K562 (cell line): Measurements from ENCODE around the gene PLAAT4. TPM values are rescaled to one million over a fixed set of nuclear protein-coding genes. Genes with fewer than 3 reads are reported as not detected.
A peak's percentile ranks its signal among the peaks of the same experiment; 100 is the strongest.

Experiments
- BDP1 ChIP-seq: IDR thresholded peaks from 3 replicates; pipeline ENCODE4 v1.6.1; 2011; ENCODE audit not compliant: insufficient read length, insufficient read depth
- CHD1 ChIP-seq: fragments of 200-600 bp; sonication (generic); IDR thresholded peaks from one replicate; pipeline ENCODE4 v1.6.1; 2012; ENCODE audit warnings: mild to moderate bottlenecking, moderate library complexity, low read length, inconsistent platforms
- CSDE1 ChIP-seq, 2 experiments: fragments of 450-650 bp; IDR thresholded peaks; 2 replicates each; pipeline ENCODE4 v1.6.1; 2016; ENCODE audit warnings: mild to moderate bottlenecking in 1 of 2
- DDX20 ChIP-seq: fragments of 450-650 bp; IDR thresholded peaks from 2 replicates; pipeline ENCODE4 v1.6.1; 2016; ENCODE audit warnings: missing genetic modification characterization, low read depth, mild to moderate bottlenecking, missing compliant biosample characterization, moderate library complexity
- ETV1 ChIP-seq: fragments of 450-650 bp; conservative IDR thresholded peaks from 2 replicates; pipeline ENCODE4 v1.6.1; 2016; ENCODE audit warnings: missing genetic modification characterization, control low read depth, low read depth, missing compliant biosample characterization
- GABPA ChIP-seq: fragments of 200-800 bp; sonication (Bioruptor generic); conservative IDR thresholded peaks from 2 replicates; pipeline ENCODE4 v1.6.1; 2016; ENCODE audit warnings: low read depth, missing genetic modification characterization, missing compliant biosample characterization
- GABPB1 ChIP-seq: sonication (generic); formaldehyde crosslinking; IDR thresholded peaks from 2 replicates; pipeline ENCODE4 v1.8.0; 2022; ENCODE audit warnings: mild to moderate bottlenecking, missing genetic modification reagents
- GTF2E2 ChIP-seq: fragments of 200-800 bp; sonication (Bioruptor generic); IDR thresholded peaks from 2 replicates; pipeline ENCODE4 v1.6.1; 2016; ENCODE audit warnings: missing genetic modification characterization, missing compliant biosample characterization
- HDAC1 ChIP-seq, 2 experiments: fragments of 450-650 bp; IDR thresholded peaks; 2 replicates each; pipeline ENCODE4 v1.6.1; 2016 to 2017; ENCODE audit warnings: inconsistent platforms in 1 of 2, mild to moderate bottlenecking in 1 of 2, moderate library complexity in 1 of 2
- KAT8 ChIP-seq: fragments of 450-650 bp; IDR thresholded peaks from 2 replicates; pipeline ENCODE4 v1.6.1; 2016; ENCODE audit warnings: low read depth, mild to moderate bottlenecking
- PHF21A ChIP-seq: fragments of 450-650 bp; IDR thresholded peaks from 2 replicates; pipeline ENCODE4 v1.6.1; 2017; ENCODE audit warnings: low read depth, borderline replicate concordance
- TCF7L2 ChIP-seq: fragments of 150-350 bp; IDR thresholded peaks from 2 replicates; pipeline ENCODE4 v1.6.1; 2016; ENCODE audit warnings: low read depth, mild to moderate bottlenecking, low read length, moderate library complexity
- U2AF2 ChIP-seq: fragments of 200-400 bp; formaldehyde crosslinking; optimal IDR thresholded peaks from 2 replicates; pipeline ENCODE3; 2017; ENCODE audit warnings: low read depth, mild to moderate bottlenecking, low read length
- ZKSCAN1 ChIP-seq: fragments of 150-350 bp; IDR thresholded peaks from 2 replicates; pipeline ENCODE4 v1.6.1; 2016; ENCODE audit warnings: low read depth, low read length
- ZNF146 ChIP-seq: IDR thresholded peaks from one replicate; pipeline ENCODE4 v1.6.1; 2018; ENCODE audit warnings: missing compliant biosample characterization; ENCODE audit not compliant: unreplicated experiment
- ZNF324 ChIP-seq: fragments of 250-450 bp; sonication (Bioruptor Pico); IDR thresholded peaks from 2 replicates; pipeline ENCODE4 v1.4.0; 2020; ENCODE audit warnings: mild to moderate bottlenecking
- ZZZ3 ChIP-seq: fragments of 450-650 bp; IDR thresholded peaks from 2 replicates; pipeline ENCODE4 v1.6.1; 2016; ENCODE audit warnings: antibody characterized with exemption, mild to moderate bottlenecking, moderate library complexity
- polyA plus RNA-seq, 8 experiments: library from polyadenylated mRNA; depleted of rRNA in 4 of 8; stranded (reverse) in 5 of 8; unstranded in 3 of 8; fragments of >200 nt; fragmentation: Nextera tagmentation in 2 of 8; fragmentation: Illumina TruSeq in 1 of 8; extraction: Ambion mirVana in 2 of 8; extraction: Trizol in 1 of 8; gene quantifications; 2 replicates each; pipeline versions ENCODE4 v1.2.1 to v1.2.3, GENCODE V29; 2011 to 2014; ENCODE audit warnings: inconsistent platforms in 1 of 8, missing spikeins in 1 of 8
- total RNA-seq, 7 experiments: library from RNA; depleted of rRNA in 6 of 7; stranded (reverse); fragments of >200 nt in 6 of 7; fragmentation: Illumina TruSeq in 2 of 7; extraction: Trizol in 2 of 7; gene quantifications; 2 replicates each; pipeline versions ENCODE4 v1.2.1 to v1.2.3, GENCODE V29; 2011 to 2021; ENCODE audit warnings: low replicate concordance in 1 of 7
- TF ChIP-seq, protein P1 (sequence below), 2 experiments: fragments of 250-450 bp in 1 of 2; fragments of 450-650 bp in 1 of 2; sonication (Bioruptor Pico) in 1 of 2; IDR thresholded peaks; 2 replicates each; pipeline versions ENCODE4 v1.6.1 to v1.8.0; 2016 to 2021; ENCODE audit warnings: mild to moderate bottlenecking in 2 of 2, moderate library complexity in 2 of 2, missing compliant biosample characterization in 1 of 2, missing genetic modification characterization in 1 of 2
- TF ChIP-seq, protein P2 (sequence below): fragments of 450-650 bp; IDR thresholded peaks from 2 replicates; pipeline ENCODE4 v1.6.1; 2016; ENCODE audit warnings: low read depth
- TF ChIP-seq, protein P3 (sequence below): sonication (generic); formaldehyde crosslinking; IDR thresholded peaks from 2 replicates; pipeline ENCODE4 v1.8.1; 2023; ENCODE audit warnings: mild to moderate bottlenecking, missing genetic modification reagents, moderate library complexity

The PLAAT4 gene
- total and polyA plus RNA-seq, 9 of the 15 experiments (the other 6 are each of a cell fraction or from before 2014, with no cell fraction given), result 0.54 to 3.0 (median 1.3) TPM; not detected in 1

DNA sequence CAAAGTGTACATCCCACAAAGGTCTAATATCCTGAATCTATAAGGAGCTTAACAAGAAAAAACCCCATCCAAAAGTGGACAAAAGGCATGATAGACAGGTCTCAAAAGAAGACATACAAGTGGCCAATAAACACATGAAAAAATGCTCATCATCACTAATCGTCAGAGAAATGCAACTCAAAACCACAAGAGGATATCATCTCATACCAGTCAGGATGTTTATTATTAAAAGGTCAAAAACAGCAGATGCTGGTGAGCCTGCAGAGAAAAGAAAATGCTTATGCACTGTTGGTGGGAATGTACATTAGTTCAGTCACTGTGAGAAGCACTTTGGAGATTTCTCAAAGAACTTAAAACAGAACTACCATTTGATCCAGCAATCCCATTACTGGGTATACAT is 18.1 kb upstream of the PLAAT4 start (continued):
- no peak for TF ChIP-seq ZNF146 (CRISPR knock-in tag)
- no peak for TF ChIP-seq ZKSCAN1
- TF ChIP-seq ETV1 (tag), result peak; percentile 64; the same call in 1 of the 2 replicates
- TF ChIP-seq BDP1, result no peak
- TF ChIP-seq DDX20 (tag), result no peak
- no peak for TF ChIP-seq ZNF324 (CRISPR knock-in tag)
- TF ChIP-seq CSDE1 (IDR thresholded peaks at IDR 0.05), result no peak
- no peak for TF ChIP-seq KAT8
- TF ChIP-seq U2AF2, result no peak
- TF ChIP-seq GABPB1 (CRISPR knock-in tag), result no peak
- TF ChIP-seq, protein P1, sequence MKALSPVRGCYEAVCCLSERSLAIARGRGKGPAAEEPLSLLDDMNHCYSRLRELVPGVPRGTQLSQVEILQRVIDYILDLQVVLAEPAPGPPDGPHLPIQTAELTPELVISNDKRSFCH (CRISPR knock-in tag; IDR thresholded peaks at IDR 0.05), result no peak
- TF ChIP-seq, protein P1 (tag; IDR thresholded peaks at IDR 0.05), result peak; percentile 97
- TF ChIP-seq GABPA (tag), result no peak
- TF ChIP-seq CHD1, result no peak
- TF ChIP-seq TCF7L2, result no peak
- TF ChIP-seq, protein P2, sequence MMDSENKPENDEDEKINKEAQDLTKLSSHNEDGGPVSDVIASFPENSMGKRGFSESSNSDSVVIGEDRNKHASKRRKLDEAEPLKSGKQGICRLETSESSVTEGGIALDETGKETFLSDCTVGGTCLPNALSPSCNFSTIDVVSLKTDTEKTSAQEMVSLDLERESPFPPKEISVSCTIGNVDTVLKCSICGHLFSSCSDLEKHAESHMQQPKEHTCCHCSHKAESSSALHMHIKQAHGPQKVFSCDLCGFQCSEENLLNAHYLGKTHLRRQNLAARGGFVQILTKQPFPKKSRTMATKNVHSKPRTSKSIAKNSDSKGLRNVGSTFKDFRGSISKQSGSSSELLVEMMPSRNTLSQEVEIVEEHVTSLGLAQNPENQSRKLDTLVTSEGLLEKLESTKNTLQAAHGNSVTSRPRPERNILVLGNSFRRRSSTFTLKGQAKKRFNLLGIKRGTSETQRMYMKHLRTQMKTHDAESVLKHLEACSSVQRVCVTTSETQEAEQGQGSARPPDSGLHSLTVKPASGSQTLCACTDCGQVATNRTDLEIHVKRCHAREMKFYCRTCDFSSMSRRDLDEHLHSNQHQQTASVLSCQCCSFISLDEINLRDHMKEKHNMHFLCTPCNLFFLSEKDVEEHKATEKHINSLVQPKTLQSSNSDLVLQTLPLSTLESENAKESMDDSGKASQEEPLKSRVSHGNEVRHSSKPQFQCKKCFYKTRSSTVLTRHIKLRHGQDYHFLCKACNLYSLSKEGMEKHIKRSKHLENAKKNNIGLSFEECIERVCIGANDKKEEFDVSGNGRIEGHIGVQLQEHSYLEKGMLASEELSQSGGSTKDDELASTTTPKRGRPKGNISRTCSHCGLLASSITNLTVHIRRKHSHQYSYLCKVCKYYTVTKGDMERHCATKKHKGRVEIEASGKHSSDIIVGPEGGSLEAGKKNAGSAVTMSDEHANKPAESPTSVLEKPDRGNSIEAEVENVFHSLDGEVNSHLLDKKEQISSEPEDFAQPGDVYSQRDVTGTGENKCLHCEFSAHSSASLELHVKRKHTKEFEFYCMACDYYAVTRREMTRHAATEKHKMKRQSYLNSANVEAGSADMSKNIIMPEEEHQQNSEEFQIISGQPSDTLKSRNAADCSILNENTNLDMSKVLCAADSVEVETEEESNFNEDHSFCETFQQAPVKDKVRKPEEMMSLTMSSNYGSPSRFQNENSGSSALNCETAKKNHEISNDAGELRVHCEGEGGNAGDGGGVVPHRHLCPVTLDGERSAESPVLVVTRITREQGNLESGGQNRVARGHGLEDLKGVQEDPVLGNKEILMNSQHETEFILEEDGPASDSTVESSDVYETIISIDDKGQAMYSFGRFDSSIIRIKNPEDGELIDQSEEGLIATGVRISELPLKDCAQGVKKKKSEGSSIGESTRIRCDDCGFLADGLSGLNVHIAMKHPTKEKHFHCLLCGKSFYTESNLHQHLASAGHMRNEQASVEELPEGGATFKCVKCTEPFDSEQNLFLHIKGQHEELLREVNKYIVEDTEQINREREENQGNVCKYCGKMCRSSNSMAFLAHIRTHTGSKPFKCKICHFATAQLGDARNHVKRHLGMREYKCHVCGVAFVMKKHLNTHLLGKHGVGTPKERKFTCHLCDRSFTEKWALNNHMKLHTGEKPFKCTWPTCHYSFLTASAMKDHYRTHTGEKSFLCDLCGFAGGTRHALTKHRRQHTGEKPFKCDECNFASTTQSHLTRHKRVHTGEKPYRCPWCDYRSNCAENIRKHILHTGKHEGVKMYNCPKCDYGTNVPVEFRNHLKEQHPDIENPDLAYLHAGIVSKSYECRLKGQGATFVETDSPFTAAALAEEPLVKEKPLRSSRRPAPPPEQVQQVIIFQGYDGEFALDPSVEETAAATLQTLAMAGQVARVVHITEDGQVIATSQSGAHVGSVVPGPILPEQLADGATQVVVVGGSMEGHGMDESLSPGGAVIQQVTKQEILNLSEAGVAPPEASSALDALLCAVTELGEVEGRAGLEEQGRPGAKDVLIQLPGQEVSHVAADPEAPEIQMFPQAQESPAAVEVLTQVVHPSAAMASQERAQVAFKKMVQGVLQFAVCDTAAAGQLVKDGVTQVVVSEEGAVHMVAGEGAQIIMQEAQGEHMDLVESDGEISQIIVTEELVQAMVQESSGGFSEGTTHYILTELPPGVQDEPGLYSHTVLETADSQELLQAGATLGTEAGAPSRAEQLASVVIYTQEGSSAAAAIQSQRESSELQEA, result no peak
- TF ChIP-seq GTF2E2 (tag), result no peak
- TF ChIP-seq PHF21A, result no peak
- TF ChIP-seq, protein P3, sequence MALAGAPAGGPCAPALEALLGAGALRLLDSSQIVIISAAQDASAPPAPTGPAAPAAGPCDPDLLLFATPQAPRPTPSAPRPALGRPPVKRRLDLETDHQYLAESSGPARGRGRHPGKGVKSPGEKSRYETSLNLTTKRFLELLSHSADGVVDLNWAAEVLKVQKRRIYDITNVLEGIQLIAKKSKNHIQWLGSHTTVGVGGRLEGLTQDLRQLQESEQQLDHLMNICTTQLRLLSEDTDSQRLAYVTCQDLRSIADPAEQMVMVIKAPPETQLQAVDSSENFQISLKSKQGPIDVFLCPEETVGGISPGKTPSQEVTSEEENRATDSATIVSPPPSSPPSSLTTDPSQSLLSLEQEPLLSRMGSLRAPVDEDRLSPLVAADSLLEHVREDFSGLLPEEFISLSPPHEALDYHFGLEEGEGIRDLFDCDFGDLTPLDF, result no peak
- TF ChIP-seq ZZZ3, result no peak
- TF ChIP-seq HDAC1 (IDR thresholded peaks at IDR 0.05), result peak in 1 of 2 experiments; percentile 26; a peak in 1 of 4 replicates
